ENCODE measurements around the gene RLF.

Gene RLF

DNA sequence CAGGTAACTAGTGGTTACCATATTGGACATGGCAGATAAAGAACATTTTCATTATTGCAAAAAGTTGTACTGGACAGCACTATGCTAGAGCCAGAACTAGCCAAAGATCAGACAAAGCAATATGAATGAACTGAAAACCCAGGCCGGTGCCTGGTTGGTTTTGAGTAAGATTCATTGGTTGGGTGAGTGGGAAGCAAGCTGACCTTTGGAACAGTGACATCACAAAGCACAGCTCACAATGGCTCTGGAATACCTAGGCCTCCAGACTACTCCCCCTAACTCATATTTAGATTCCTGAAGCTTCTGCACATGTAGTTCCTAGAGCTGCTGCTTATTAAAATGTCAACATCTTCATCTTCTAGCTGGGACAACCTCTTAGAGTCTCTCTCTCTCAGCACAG is 86.5 kb downstream of the RLF start, which contains the start of gene TMCO2:
Gene TMCO2 (plus strand): TSS at position 283 of the 400 bp plus-strand sequence. CDS start 57 bp downstream, at position 340.
- Histone ChIP-seq H3K4me1 (ENCODE audit: control insufficient read depth in 5 of 5, insufficient read depth in 5 of 5, low read length in 5 of 5) (peaks cover 0 to 9% (median 0%) of the 10 kb centered on the region in 5 donors), H3K36me3 (ENCODE audit: control insufficient read depth in 5 of 5, insufficient read depth in 5 of 5, low read length in 5 of 5) (no peaks in the 10 kb centered on the region), H3K27ac (ENCODE audit: low read depth, low read length) (no peak within 1 kb of the TSS), H3K9ac (ENCODE audit: low read length in 5 of 5) (no peak within 1 kb of the TSS), H3K27me3 (ENCODE audit: control insufficient read depth in 5 of 5, insufficient read depth in 4 of 5, low read length in 5 of 5) (no peaks in the 10 kb centered on the region), H3K9me3 (ENCODE audit: control insufficient read depth in 5 of 5, low read length in 5 of 5) (no peaks in the 10 kb centered on the region), H3K4me3 (ENCODE audit: low read depth in 1 of 5, low read length in 5 of 5) (no peak within 1 kb of the TSS)

- H3K4me1 ChIP-seq (ENCODE audit: control insufficient read depth in 5 of 5, insufficient read depth in 5 of 5, low read length in 5 of 5), result peaks cover 0 to 4% (median 0%) of the 10 kb centered on the region in 5 donors
- no peaks in the 10 kb centered on the region for H3K27me3 ChIP-seq (ENCODE audit: control insufficient read depth in 5 of 5, insufficient read depth in 4 of 5, low read length in 5 of 5)
- H3K9ac ChIP-seq (ENCODE audit: low read length in 5 of 5), result no peak overlapping the region
- no peaks in the 10 kb centered on the region for H3K36me3 ChIP-seq (ENCODE audit: control insufficient read depth in 5 of 5, insufficient read depth in 5 of 5, low read length in 5 of 5)
- no peak overlapping the region for H3K27ac ChIP-seq (ENCODE audit: low read depth, low read length)
- H3K4me3 ChIP-seq (ENCODE audit: low read depth in 1 of 5, low read length in 5 of 5), result no peak overlapping the region
- no peaks in the 10 kb centered on the region for H3K9me3 ChIP-seq (ENCODE audit: control insufficient read depth in 5 of 5, low read length in 5 of 5)
Observed at GRCh38 chr1:40248412-40248811, 87.2 kb downstream of the RLF start.

GRCh38 chr1:40251456-40251855 is 90.3 kb downstream of the RLF start:
- no peaks in the 10 kb centered on the region for H3K9me3 ChIP-seq (ENCODE audit: control insufficient read depth in 5 of 5, low read length in 5 of 5)
- H3K9ac ChIP-seq (ENCODE audit: low read length in 5 of 5), result no peak overlapping the region
- no peak overlapping the region for H3K27ac ChIP-seq (ENCODE audit: low read depth, low read length)
- H3K36me3 ChIP-seq (ENCODE audit: control insufficient read depth in 5 of 5, insufficient read depth in 5 of 5, low read length in 5 of 5), result no peaks in the 10 kb centered on the region
- H3K27me3 ChIP-seq (ENCODE audit: control insufficient read depth in 5 of 5, insufficient read depth in 4 of 5, low read length in 5 of 5), result no peaks in the 10 kb centered on the region
- H3K4me3 ChIP-seq (ENCODE audit: low read depth in 1 of 5, low read length in 5 of 5), result no peak overlapping the region
- H3K4me1 ChIP-seq (ENCODE audit: control insufficient read depth in 5 of 5, insufficient read depth in 5 of 5, low read length in 5 of 5), result peaks cover 0 to 6% (median 2%) of the 10 kb centered on the region in 5 donors

DNA sequence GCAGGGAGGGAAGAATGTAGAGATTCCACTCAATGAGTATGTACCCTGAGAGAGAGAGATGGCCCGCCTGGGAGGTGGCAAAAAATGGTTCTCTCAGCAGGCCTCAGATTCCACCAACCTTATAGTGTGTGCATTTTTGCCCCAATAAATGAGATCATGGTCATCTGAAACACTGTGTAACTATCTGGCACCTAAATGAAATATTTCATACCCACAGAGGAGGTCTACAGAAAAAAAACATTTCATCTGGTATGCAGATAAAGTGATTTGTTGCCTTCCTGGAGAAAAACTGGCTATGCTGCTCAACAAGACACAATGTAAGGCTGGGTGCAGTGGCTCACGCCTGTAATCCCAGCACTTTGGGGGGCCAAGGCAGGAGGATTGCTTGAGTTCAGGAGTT is 91.4 kb downstream of the RLF start:
- H3K27ac ChIP-seq (ENCODE audit: low read depth, low read length), result no peak overlapping the region

DNA sequence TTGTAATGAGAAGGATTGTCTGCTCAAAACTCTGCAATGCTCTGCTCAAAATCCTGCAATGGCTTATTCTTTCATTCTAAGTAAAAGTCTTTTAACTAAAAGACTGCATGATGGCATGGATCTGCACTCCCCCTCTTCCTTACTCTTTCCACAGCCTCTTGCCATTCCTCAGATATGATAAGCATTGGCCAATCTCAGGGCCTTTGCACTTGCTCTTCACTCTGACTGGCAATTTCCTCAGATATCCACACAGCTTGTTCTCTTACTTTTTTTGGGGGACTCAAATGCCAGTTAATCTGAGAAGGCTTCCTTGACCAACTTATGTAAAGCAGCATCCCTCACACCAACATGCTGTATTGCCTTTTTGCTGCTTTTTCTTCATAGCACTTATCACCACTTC is 94.0 kb downstream of the RLF start:
- Histone ChIP-seq H3K27ac (ENCODE audit: low read depth, low read length) (no peak overlapping the region), H3K4me3 (ENCODE audit: low read depth in 1 of 5, low read length in 5 of 5) (no peak overlapping the region), H3K36me3 (ENCODE audit: control insufficient read depth in 5 of 5, insufficient read depth in 5 of 5, low read length in 5 of 5) (peaks cover 0 to 2% (median 2%) of the 10 kb centered on the region in 5 donors), H3K9me3 (ENCODE audit: control insufficient read depth in 5 of 5, low read length in 5 of 5) (no peaks in the 10 kb centered on the region), H3K9ac (ENCODE audit: low read length in 5 of 5) (no peak overlapping the region), H3K4me1 (ENCODE audit: control insufficient read depth in 5 of 5, insufficient read depth in 5 of 5, low read length in 5 of 5) (peaks cover 0 to 35% (median 26%) of the 10 kb centered on the region in 5 donors), H3K27me3 (ENCODE audit: control insufficient read depth in 5 of 5, insufficient read depth in 4 of 5, low read length in 5 of 5) (no peaks in the 10 kb centered on the region)

More for the DNA sequence above, 91.4 kb downstream of the RLF start:
- no peak overlapping the region for H3K4me3 ChIP-seq (ENCODE audit: low read depth in 1 of 5, low read length in 5 of 5)
- no peaks in the 10 kb centered on the region for H3K27me3 ChIP-seq (ENCODE audit: control insufficient read depth in 5 of 5, insufficient read depth in 4 of 5, low read length in 5 of 5)
- H3K9me3 ChIP-seq (ENCODE audit: control insufficient read depth in 5 of 5, low read length in 5 of 5), result no peaks in the 10 kb centered on the region
- H3K36me3 ChIP-seq (ENCODE audit: control insufficient read depth in 5 of 5, insufficient read depth in 5 of 5, low read length in 5 of 5), result no peaks in the 10 kb centered on the region
- H3K9ac ChIP-seq (ENCODE audit: low read length in 5 of 5), result no peak overlapping the region
- H3K4me1 ChIP-seq (ENCODE audit: control insufficient read depth in 5 of 5, insufficient read depth in 5 of 5, low read length in 5 of 5), result peaks cover 0 to 15% (median 12%) of the 10 kb centered on the region in 5 donors

GRCh38 chr1:40256401-40257084 is 95.4 kb downstream of the RLF start:
- H3K27ac ChIP-seq (ENCODE audit: low read depth, low read length), result peak overlapping the region; percentile 99
- no peaks in the 10 kb centered on the region for H3K9me3 ChIP-seq (ENCODE audit: control insufficient read depth in 5 of 5, low read length in 5 of 5)
- peaks cover 5 to 15% (median 12%) of the 10 kb centered on the region in 5 donors for H3K36me3 ChIP-seq (ENCODE audit: control insufficient read depth in 5 of 5, insufficient read depth in 5 of 5, low read length in 5 of 5)
- peak overlapping the region; percentile 92 to 99 (median 97) for H3K4me3 ChIP-seq (ENCODE audit: low read depth in 1 of 5, low read length in 5 of 5)
- no peaks in the 10 kb centered on the region for H3K27me3 ChIP-seq (ENCODE audit: control insufficient read depth in 5 of 5, insufficient read depth in 4 of 5, low read length in 5 of 5)
- peaks cover 0 to 36% (median 27%) of the 10 kb centered on the region in 5 donors for H3K4me1 ChIP-seq (ENCODE audit: control insufficient read depth in 5 of 5, insufficient read depth in 5 of 5, low read length in 5 of 5)
- H3K9ac ChIP-seq (ENCODE audit: low read length in 5 of 5), result peak overlapping the region in 4 of 5 donors; percentile 98 to 100 (median 99)

GRCh38 chr1:40257313-40257687 is 96.1 kb downstream of the RLF start:
- Histone ChIP-seq H3K36me3 (ENCODE audit: control insufficient read depth in 5 of 5, insufficient read depth in 5 of 5, low read length in 5 of 5) (peaks cover 10 to 23% (median 16%) of the 10 kb centered on the region in 5 donors), H3K4me3 (ENCODE audit: low read depth in 1 of 5, low read length in 5 of 5) (peak overlapping the region; percentile 92 to 99 (median 97)), H3K27ac (ENCODE audit: low read depth, low read length) (peak overlapping the region; percentile 99), H3K27me3 (ENCODE audit: control insufficient read depth in 5 of 5, insufficient read depth in 4 of 5, low read length in 5 of 5) (no peaks in the 10 kb centered on the region), H3K9me3 (ENCODE audit: control insufficient read depth in 5 of 5, low read length in 5 of 5) (no peaks in the 10 kb centered on the region), H3K4me1 (ENCODE audit: control insufficient read depth in 5 of 5, insufficient read depth in 5 of 5, low read length in 5 of 5) (peaks cover 0 to 36% (median 27%) of the 10 kb centered on the region in 5 donors), H3K9ac (ENCODE audit: low read length in 5 of 5) (peak overlapping the region; percentile 98 to 100 (median 99))

DNA sequence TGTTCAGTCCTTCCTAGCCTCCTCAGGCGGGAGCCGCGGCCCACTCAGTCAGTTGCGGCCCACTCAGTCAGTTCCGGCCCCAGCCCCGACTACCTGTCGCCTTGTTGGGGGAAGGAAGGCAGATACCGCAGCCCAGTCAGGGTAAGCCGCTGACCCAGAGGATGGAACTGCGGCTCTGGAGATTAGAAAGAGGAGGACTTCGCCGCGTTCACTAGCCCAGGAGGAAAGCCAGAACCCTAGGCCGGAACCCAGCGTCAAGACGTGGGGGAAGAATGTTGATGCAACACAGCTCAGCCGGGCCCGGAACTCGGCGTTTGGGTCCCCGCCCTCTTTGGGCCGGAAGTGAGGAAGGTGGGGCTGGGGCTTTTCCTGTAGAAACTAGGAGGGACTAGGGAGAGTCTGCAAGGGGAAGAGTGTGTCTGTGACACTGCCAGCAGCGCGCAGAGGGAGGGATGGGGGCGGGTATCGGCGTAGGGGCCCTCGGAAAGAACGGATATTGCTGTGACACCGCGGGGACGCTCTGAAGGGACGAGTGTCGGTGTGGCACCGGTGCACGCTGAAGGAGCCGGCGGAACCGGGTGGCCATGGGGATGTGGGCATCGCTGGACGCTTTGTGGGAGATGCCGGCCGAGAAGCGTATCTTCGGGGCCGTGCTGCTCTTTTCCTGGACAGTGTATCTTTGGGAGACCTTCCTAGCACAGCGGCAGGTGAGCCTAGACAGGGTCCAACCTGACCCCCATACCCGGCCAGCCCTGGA is 96.7 kb downstream of the RLF start, which contains the start of gene ZMPSTE24:
Gene ZMPSTE24 (plus strand): TSS at position 549 of the 757 bp plus-strand sequence. CDS start 36 bp downstream, at position 585.
- no peaks in the 10 kb centered on the region for H3K27me3 ChIP-seq (ENCODE audit: control insufficient read depth in 5 of 5, insufficient read depth in 4 of 5, low read length in 5 of 5)
- H3K9me3 ChIP-seq (ENCODE audit: control insufficient read depth in 5 of 5, low read length in 5 of 5), result no peaks in the 10 kb centered on the region
- H3K27ac ChIP-seq (ENCODE audit: low read depth, low read length), result peak within 1 kb of the TSS; percentile 99
- H3K9ac ChIP-seq (ENCODE audit: low read length in 5 of 5), result peak within 1 kb of the TSS; percentile 98 to 100 (median 99)
- peaks cover 0 to 37% (median 29%) of the 10 kb centered on the region in 5 donors for H3K4me1 ChIP-seq (ENCODE audit: control insufficient read depth in 5 of 5, insufficient read depth in 5 of 5, low read length in 5 of 5)
- H3K4me3 ChIP-seq (ENCODE audit: low read depth in 1 of 5, low read length in 5 of 5), result peak within 1 kb of the TSS; percentile 92 to 99 (median 99)
- H3K36me3 ChIP-seq (ENCODE audit: control insufficient read depth in 5 of 5, insufficient read depth in 5 of 5, low read length in 5 of 5), result peaks cover 16 to 28% (median 21%) of the 10 kb centered on the region in 5 donors

DNA sequence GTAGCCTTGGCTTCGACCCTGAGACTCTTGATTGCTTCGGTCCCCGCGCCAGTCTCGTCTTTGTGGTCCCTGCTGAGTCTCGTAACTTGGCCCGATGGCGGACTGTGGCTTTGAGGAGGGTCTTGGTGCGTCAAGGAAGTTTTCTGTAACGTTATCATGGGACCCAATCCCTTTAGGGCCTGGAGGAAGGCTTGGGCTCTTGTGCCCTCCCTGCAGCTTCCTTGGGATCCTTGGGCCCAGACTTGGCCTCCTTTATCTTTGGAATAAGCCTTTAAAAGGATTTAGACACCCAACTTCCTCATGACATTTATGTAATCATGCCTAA is 97.2 kb downstream of the RLF start:
- peak overlapping the region; percentile 92 to 99 (median 99) for H3K4me3 ChIP-seq (ENCODE audit: low read depth in 1 of 5, low read length in 5 of 5)
- peaks cover 0 to 42% (median 34%) of the 10 kb centered on the region in 5 donors for H3K4me1 ChIP-seq (ENCODE audit: control insufficient read depth in 5 of 5, insufficient read depth in 5 of 5, low read length in 5 of 5)
- no peaks in the 10 kb centered on the region for H3K9me3 ChIP-seq (ENCODE audit: control insufficient read depth in 5 of 5, low read length in 5 of 5)
- H3K9ac ChIP-seq (ENCODE audit: low read length in 5 of 5), result peak overlapping the region; percentile 93 to 100 (median 99)
- peak overlapping the region; percentile 89 for H3K27ac ChIP-seq (ENCODE audit: low read depth, low read length)
- H3K36me3 ChIP-seq (ENCODE audit: control insufficient read depth in 5 of 5, insufficient read depth in 5 of 5, low read length in 5 of 5), result peaks cover 21 to 33% (median 26%) of the 10 kb centered on the region in 5 donors
- H3K27me3 ChIP-seq (ENCODE audit: control insufficient read depth in 5 of 5, insufficient read depth in 4 of 5, low read length in 5 of 5), result no peaks in the 10 kb centered on the region

GRCh38 chr1:40264354-40264781 is 103.2 kb downstream of the RLF start:
- H3K27me3 ChIP-seq (ENCODE audit: control insufficient read depth in 5 of 5, insufficient read depth in 4 of 5, low read length in 5 of 5), result no peaks in the 10 kb centered on the region
- peaks cover 25 to 67% (median 40%) of the 10 kb centered on the region in 5 donors for H3K36me3 ChIP-seq (ENCODE audit: control insufficient read depth in 5 of 5, insufficient read depth in 5 of 5, low read length in 5 of 5)
- H3K9me3 ChIP-seq (ENCODE audit: control insufficient read depth in 5 of 5, low read length in 5 of 5), result no peaks in the 10 kb centered on the region
- peaks cover 3 to 23% (median 13%) of the 10 kb centered on the region in 5 donors for H3K4me1 ChIP-seq (ENCODE audit: control insufficient read depth in 5 of 5, insufficient read depth in 5 of 5, low read length in 5 of 5)
- no peak overlapping the region for H3K9ac ChIP-seq (ENCODE audit: low read length in 5 of 5)
- H3K27ac ChIP-seq (ENCODE audit: low read depth, low read length), result no peak overlapping the region
- H3K4me3 ChIP-seq (ENCODE audit: low read depth in 1 of 5, low read length in 5 of 5), result no peak overlapping the region
